Peyer's patch (tissue), 4 donors: ENCODE measurements around the gene ARHGEF7. TPM values are rescaled to one million over a fixed set of nuclear protein-coding genes. Genes with fewer than 3 reads are reported as not detected.

Source experiments
- DNase-seq, 3 donors: peaks; one replicate each; pipeline ENCODE4 v3.0.0-alpha.2; 2017 to 2019
- H3K27ac ChIP-seq, 4 donors: fragments of 200-600 bp; sonication (generic); one replicate each; pipeline ENCODE4 v1.5.1; 2016 to 2019
- H3K27me3 ChIP-seq, 2 donors: fragments of 200-600 bp; sonication (generic); one replicate each; pipeline ENCODE4 v1.5.1; 2019
- H3K36me3 ChIP-seq, 3 donors: fragments of 200-600 bp; sonication (generic); one replicate each; pipeline ENCODE4 v1.5.1; 2016 to 2019
- H3K4me1 ChIP-seq, 4 donors: fragments of 200-600 bp; sonication (generic); one replicate each; pipeline ENCODE4 v1.5.1; 2016 to 2019
- H3K4me3 ChIP-seq, 4 donors: fragments of 200-600 bp; sonication (generic); 1 replicate in 3 of 4; 2 replicates in 1 of 4; pipeline ENCODE4 v1.5.1; 2016 to 2019; ENCODE audit warnings: mild to moderate bottlenecking in 1 of 4
- H3K9me3 ChIP-seq, 4 donors: fragments of 200-600 bp; sonication (generic); one replicate each; pipeline ENCODE4 v1.5.1; 2016 to 2019; ENCODE audit warnings: mild to moderate bottlenecking in 1 of 4
- POLR2A ChIP-seq, 2 donors: fragments of 450-650 bp; IDR thresholded peaks; one replicate each; pipeline ENCODE4 v1.5.1; 2017; ENCODE audit warnings: antibody characterized with exemption in 2 of 2, mild to moderate bottlenecking in 2 of 2, moderate library complexity in 2 of 2
- total RNA-seq, 4 donors: library from RNA; depleted of rRNA; stranded (reverse); fragments of >200 nt; gene quantifications; one replicate each; pipeline ENCODE4 v1.1.0, GENCODE V29; 2016
- TF ChIP-seq, protein P1 (sequence below), 6 experiments: fragments of 450-650 bp in 4 of 6; fragments of 200-600 bp in 2 of 6; sonication (generic) in 1 of 6; IDR thresholded peaks; one replicate each; pipeline ENCODE4 v1.5.1; 2017 to 2019; ENCODE audit warnings: antibody characterized with exemption in 6 of 6, mild to moderate bottlenecking in 3 of 6, moderate library complexity in 1 of 6

Gene ARHGEF7
- total RNA-seq, 4 donors from 2014 or later, result 58.1 to 117 (median 95.5) TPM

DNA sequence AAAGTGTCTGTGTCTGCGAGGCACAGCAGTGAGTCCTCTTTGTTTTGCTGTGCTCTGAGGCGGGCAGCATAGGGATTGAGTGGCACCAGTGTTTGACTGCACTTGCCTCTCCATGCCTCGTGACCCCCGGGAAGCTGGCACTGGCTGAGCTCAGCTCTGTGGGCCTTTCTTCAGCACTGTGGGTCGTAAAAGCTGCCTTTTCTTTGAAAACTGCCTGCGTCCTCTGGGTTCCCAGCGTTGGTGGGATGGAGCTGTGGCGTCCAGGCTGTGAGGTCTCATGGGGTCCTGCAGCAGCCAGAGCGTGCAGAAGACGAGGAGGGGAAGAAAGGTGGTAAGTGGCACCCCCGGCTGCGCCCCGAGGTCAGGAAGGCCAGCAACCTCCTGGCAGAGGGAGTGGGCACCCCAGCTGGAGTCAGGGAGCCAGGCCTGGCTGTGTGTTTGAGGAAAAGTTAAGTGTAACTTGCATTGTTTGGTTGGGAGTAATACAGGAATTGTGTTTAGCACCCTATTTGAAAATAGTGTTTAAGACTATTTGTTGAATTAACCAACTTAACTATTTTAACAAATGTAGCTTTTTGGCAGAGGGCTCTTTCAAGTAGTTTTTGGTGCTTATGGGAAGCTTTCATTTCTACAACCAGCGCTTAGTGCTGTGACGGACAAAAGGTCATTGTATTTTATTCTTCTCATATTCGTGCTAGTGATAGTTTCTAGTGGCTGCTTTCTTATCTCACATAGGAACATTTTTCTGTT lies 126.1 kb downstream of the ARHGEF7 start:
- no peak overlapping the region for H3K27ac ChIP-seq
- no peak for DNase-seq

DNA sequence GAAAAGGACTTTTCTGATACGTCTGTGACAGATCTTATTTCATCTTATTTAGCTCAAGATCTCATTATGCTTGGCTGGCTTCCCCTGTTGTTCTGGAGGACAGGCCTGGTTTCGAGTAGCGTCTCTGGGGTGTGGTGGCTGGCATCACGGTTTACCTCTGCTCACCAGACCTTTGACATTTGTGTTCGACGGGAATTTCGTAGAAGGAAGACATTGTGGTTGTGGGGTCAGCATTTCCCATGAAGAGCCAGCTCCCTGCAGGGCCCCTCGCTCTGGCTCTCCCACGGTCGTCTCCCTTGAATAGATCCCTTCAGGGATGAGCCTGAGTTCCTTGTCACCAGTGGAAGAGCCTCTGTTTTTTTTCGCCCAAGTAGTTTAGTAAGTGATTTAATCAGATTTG lies 126.8 kb downstream of the ARHGEF7 start:
- H3K4me1 ChIP-seq, result no peaks in the 10 kb centered on the region
- peaks cover 0 to 29% (median 0%) of the 10 kb centered on the region in 3 donors for H3K36me3 ChIP-seq
- H3K9me3 ChIP-seq, result no peaks in the 10 kb centered on the region
- no peak overlapping the region for H3K27ac ChIP-seq
- TF ChIP-seq, protein P1, sequence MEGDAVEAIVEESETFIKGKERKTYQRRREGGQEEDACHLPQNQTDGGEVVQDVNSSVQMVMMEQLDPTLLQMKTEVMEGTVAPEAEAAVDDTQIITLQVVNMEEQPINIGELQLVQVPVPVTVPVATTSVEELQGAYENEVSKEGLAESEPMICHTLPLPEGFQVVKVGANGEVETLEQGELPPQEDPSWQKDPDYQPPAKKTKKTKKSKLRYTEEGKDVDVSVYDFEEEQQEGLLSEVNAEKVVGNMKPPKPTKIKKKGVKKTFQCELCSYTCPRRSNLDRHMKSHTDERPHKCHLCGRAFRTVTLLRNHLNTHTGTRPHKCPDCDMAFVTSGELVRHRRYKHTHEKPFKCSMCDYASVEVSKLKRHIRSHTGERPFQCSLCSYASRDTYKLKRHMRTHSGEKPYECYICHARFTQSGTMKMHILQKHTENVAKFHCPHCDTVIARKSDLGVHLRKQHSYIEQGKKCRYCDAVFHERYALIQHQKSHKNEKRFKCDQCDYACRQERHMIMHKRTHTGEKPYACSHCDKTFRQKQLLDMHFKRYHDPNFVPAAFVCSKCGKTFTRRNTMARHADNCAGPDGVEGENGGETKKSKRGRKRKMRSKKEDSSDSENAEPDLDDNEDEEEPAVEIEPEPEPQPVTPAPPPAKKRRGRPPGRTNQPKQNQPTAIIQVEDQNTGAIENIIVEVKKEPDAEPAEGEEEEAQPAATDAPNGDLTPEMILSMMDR (IDR thresholded peaks at IDR 0.05), result no peak
- no peak for TF ChIP-seq POLR2A (IDR thresholded peaks at IDR 0.05)
- no peaks in the 10 kb centered on the region for H3K27me3 ChIP-seq
- no peak overlapping the region for H3K4me3 ChIP-seq
- no peak for DNase-seq

More for the DNA sequence above, 126.1 kb downstream of the ARHGEF7 start:
- Histone ChIP-seq H3K9me3 (no peaks in the 10 kb centered on the region), H3K4me1 (no peaks in the 10 kb centered on the region), H3K4me3 (no peak overlapping the region), H3K36me3 (peaks cover 0 to 30% (median 0%) of the 10 kb centered on the region in 3 donors), H3K27me3 (no peaks in the 10 kb centered on the region)
- TF ChIP-seq POLR2A (IDR thresholded peaks at IDR 0.05), result no peak
- TF ChIP-seq, protein P1 (IDR thresholded peaks at IDR 0.05), result no peak

DNA sequence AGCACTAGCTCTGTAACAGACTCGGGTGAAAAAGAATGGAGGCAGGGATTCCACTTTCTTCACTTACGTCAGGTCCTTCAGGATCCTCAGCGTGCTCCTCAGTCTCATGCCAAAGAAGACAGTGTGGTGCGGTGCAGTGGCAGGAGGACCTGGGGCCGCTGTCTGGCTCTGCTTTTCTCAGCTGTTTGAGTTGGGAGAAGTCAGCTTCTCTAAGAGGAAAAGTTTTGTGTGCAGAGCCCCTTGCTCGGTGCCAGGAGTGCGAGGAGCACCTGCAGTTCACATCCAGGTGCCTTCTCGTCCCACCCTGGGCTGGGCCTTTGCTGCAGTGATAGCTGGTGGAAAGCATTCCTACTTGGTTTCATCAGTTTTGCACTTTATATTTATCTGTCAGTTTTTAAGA lies 127.5 kb downstream of the ARHGEF7 start:
- Histone ChIP-seq H3K9me3 (no peaks in the 10 kb centered on the region), H3K4me1 (no peaks in the 10 kb centered on the region), H3K27ac (no peak overlapping the region), H3K27me3 (no peaks in the 10 kb centered on the region), H3K36me3 (peaks cover 0 to 36% (median 0%) of the 10 kb centered on the region in 3 donors), H3K4me3 (no peak overlapping the region)
- DNase-seq, result no peak
- no peak for TF ChIP-seq POLR2A (IDR thresholded peaks at IDR 0.05)

DNA sequence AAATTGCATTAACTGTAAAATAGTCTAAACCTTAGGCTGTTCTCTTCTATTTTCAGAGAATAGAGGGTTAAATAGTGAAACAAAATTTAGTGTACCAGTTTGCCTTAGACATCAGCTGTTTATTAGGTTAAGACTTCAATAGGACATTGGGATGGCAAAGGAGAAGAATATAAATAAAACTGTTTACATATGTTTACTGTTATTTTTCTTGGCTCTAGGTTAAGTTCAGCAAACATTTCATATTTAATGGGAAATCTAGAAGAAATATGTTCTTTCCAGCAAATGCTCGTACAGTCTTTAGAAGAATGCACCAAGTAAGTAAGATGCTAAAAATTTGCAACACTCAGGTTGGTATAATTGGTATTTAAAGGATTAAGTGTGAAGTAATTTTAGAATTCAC lies 128.9 kb downstream of the ARHGEF7 start:
- H3K9me3 ChIP-seq, result no peaks in the 10 kb centered on the region
- no peaks in the 10 kb centered on the region for H3K27me3 ChIP-seq
- no peaks in the 10 kb centered on the region for H3K4me1 ChIP-seq
- H3K27ac ChIP-seq, result no peak overlapping the region
- TF ChIP-seq, protein P1 (IDR thresholded peaks at IDR 0.05), result no peak
- TF ChIP-seq POLR2A (IDR thresholded peaks at IDR 0.05), result no peak
- no peak for DNase-seq
- no peak overlapping the region for H3K4me3 ChIP-seq
- H3K36me3 ChIP-seq, result peaks cover 0 to 43% (median 0%) of the 10 kb centered on the region in 3 donors

DNA sequence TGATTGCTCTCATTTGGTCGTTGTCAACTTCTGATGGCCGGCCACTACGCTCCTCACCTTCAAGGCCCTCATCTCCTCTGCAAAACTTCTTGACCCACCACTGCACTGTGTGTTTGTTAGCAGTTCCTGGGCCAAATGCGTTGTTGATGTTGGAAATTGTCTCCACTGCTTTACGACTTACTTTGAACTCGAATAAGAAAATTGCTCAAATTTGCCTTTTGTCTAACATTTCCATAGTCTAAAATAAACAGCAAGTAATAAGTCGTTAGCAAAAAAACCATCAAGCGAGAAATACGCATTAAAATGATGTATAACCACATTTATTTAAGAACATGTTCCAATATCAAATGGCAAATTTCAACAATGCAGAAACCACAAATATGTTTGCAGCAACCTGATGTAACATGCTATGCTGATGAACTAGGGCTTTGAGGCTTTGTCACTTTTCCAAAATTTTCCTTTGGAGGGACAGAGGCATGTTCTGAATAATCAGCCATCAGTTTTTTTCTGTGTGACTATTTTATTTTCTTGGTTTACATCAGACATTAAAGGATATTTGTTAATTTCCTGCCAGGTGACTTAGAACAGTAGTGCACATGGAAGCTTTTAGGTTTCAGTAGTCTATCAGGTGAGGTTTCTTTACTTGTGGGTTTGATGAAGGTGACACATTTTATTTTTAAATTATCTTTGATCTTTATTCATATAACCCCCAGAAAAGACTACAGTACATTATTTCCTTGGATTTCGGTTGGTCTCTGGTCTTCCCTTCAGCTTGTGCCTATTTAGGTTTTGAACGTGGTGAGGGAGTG lies 130.7 kb downstream of the ARHGEF7 start:
- Histone ChIP-seq H3K36me3 (peaks cover 0 to 55% (median 0%) of the 10 kb centered on the region in 3 donors), H3K4me1 (no peaks in the 10 kb centered on the region), H3K27ac (no peak overlapping the region), H3K9me3 (no peaks in the 10 kb centered on the region), H3K27me3 (no peaks in the 10 kb centered on the region), H3K4me3 (no peak overlapping the region)
- DNase-seq, result no peak
- TF ChIP-seq POLR2A (IDR thresholded peaks at IDR 0.05), result no peak
- TF ChIP-seq, protein P1 (IDR thresholded peaks at IDR 0.05), result no peak

DNA sequence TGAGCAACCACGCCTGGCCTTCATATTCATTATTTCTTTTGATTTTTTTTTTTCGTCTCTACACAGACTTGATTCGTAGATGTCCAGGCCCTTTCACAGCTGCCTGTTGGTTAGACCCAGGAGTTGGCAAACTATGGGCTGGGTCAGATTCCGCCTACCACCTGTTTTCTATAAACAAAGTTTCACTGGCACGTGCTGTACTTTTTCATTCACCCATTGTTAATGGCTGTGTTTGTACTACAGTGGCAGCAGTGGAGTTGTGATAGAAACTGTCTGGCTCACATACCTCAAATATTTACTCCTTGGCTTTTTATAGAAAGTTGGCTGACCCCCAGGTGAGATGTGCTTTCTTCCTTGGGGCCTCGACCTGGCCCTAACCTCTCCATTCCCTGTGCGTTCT lies 132.4 kb downstream of the ARHGEF7 start:
- TF ChIP-seq, protein P1 (IDR thresholded peaks at IDR 0.05), result no peak
- TF ChIP-seq POLR2A (IDR thresholded peaks at IDR 0.05), result no peak
- Histone ChIP-seq H3K27ac (no peak overlapping the region), H3K27me3 (no peaks in the 10 kb centered on the region), H3K4me1 (no peaks in the 10 kb centered on the region), H3K9me3 (no peaks in the 10 kb centered on the region), H3K36me3 (peaks cover 0 to 61% (median 0%) of the 10 kb centered on the region in 3 donors), H3K4me3 (no peak overlapping the region)
- no peak for DNase-seq
